ENCODE measurements around the gene INSR.
A peak's percentile ranks its signal among the peaks of the same experiment; 100 is the strongest.

Gene INSR

DNA sequence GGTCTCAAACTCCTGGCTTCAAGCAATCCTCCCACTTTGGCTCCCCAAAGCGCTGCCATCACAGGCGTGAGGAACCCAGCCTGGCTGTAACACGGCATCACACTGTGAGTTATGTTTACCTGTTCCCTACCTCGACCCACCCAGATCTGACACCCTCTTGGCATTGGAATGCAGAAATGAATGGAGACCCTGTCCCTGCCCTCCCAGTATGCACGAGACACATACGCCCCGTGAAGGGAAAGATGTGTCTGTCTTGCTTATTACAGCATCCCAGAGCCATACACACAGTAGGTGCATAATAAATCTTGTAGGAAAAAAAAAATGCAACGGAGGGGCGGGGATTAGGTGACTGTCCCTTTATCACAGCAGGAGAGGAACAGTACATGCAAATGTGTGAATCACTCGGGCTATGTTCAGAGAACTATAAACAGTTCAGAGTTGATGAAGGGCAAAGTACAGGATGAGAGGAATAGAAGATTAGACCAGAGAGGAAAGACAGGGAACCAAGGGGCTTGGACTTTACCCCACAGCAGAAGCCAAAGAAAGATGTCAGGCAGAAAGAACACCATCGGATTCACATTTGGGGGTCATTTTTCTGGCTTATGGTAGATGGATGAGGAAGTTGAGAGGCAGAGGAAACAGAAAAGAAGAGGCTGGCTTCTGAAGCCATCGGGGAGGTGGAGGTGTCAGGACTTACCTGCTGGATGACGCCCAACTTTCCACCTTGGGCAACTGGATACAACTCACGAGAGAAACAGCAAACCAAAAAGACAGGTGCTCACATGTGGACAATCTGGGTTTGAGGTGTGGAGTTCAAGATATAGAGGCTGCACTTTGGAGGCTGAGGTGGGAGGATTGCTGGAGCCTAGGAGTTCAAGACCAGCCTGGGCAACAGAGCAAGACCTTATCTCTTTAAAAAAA lies 94.3 kb downstream of the INSR start:
- Histone ChIP-seq H3K4me3 (ENCODE audit: insufficient read depth, low read depth, low read length, poor library complexity, severe bottlenecking) (no peak overlapping the region), H3K27ac (ENCODE audit: insufficient read depth, low read length, poor library complexity, severe bottlenecking) (no peak overlapping the region), H3K9me3 (ENCODE audit: control insufficient read depth, low read length) (no peaks in the 10 kb centered on the region), H3K4me1 (ENCODE audit: control insufficient read depth, insufficient read depth, low read length, poor library complexity, severe bottlenecking) (peaks cover 5% of the 10 kb centered on the region), H3K36me3 (ENCODE audit: control insufficient read depth, insufficient read depth, low read length) (no peaks in the 10 kb centered on the region), H3K27me3 (replicated peaks; ENCODE audit: control insufficient read depth, insufficient read depth, low read length, poor library complexity, severe bottlenecking) (no peaks in the 10 kb centered on the region)
- no peak for DNase-seq

DNA sequence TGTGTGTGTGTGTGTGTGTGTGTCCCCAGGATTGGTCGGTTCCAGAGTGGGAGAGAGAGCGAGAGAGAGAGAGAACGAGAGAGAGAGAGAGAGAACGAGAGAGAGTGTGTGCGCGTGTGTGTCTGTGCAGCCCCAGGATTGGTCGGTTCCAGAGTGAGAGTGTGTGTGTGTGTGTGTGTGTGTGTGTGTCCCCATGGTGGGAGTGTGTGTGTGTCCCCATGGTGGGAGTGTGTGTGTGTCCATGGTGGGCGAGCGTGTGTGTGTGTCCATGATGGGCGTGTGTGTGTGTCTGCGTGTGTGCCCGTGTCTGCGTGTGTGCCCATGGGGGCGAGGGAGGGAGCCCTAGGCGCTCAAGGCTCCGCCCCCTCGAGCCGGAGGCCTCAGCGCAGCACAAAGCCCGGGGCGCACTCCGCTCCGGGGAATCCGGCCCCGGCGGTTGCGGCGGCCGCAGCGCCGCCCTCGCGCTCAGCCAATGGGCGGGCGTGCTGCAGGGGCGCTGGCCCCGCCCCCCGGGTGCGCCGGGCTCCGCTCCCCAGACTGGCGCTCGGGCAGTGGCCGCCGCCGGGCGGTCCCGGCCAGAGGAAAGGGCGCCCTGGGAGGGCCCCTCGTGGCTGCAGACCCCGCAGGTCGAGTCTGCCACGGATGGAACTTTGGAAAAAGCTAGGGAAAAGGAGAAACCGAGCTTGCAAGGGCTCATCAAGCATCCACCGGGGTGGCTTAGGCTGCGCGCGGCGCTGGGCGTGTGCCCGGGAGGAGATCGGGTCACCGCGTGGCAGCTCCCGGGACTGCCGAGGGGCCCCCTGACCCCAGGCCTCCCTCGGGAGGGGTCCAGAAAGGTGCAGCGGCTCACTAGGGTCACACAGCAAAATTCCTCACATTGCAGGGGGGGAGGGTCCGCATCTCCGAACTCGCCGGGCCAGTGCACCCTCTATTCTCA lies 96.2 kb downstream of the INSR start:
- H3K9me3 ChIP-seq (ENCODE audit: control insufficient read depth, low read length): no peaks in the 10 kb centered on the region
- H3K4me1 ChIP-seq (ENCODE audit: control insufficient read depth, insufficient read depth, low read length, poor library complexity, severe bottlenecking): peaks cover 5% of the 10 kb centered on the region
- peak; percentile 77 to 82 (median 81) for DNase-seq
- peak overlapping the region; percentile 65 for H3K4me3 ChIP-seq (ENCODE audit: insufficient read depth, low read depth, low read length, poor library complexity, severe bottlenecking)
- H3K27me3 ChIP-seq (replicated peaks; ENCODE audit: control insufficient read depth, insufficient read depth, low read length, poor library complexity, severe bottlenecking): no peaks in the 10 kb centered on the region
- H3K27ac ChIP-seq (ENCODE audit: insufficient read depth, low read length, poor library complexity, severe bottlenecking): peak overlapping the region; percentile 58
- H3K36me3 ChIP-seq (ENCODE audit: control insufficient read depth, insufficient read depth, low read length): no peaks in the 10 kb centered on the region

DNA sequence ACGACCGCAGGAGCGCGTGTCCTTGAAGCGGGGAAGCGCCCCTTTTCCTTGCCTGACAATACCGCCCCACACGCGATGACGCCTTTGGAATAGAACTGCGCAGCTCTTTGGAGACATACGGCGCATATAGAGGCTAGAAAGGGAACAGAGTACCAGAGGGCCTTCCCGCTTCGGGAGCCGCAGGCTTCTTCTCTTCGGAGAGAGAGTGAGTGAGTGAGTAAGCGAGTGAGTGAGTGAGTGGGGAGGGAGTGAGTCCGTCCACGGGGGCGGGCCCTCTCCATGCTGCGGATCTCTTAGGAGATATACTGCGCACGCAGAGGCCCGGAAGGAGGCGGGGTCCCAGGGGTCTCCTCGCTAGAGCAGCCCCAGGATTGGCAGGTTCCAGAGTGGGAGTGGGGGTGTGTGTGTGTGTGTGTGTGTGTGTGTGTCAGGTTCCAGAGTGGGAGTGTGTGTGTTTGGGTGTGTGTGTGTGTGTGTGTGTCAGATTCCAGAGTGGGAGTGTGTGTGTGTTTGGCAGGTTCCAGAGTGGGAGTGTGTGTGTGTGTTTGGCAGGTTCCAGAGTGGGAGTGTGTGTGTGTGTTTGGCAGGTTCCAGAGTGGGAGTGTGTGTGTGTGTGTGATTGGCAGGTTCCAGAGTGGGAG lies 97.0 kb downstream of the INSR start:
- DNase-seq: peak; percentile 65 to 70 (median 67)
- H3K27me3 ChIP-seq (replicated peaks; ENCODE audit: control insufficient read depth, insufficient read depth, low read length, poor library complexity, severe bottlenecking): no peaks in the 10 kb centered on the region
- H3K4me1 ChIP-seq (ENCODE audit: control insufficient read depth, insufficient read depth, low read length, poor library complexity, severe bottlenecking): peaks cover 5% of the 10 kb centered on the region
- H3K4me3 ChIP-seq (ENCODE audit: insufficient read depth, low read depth, low read length, poor library complexity, severe bottlenecking): peak overlapping the region; percentile 56
- peak overlapping the region; percentile 58 for H3K27ac ChIP-seq (ENCODE audit: insufficient read depth, low read length, poor library complexity, severe bottlenecking)
- H3K9me3 ChIP-seq (ENCODE audit: control insufficient read depth, low read length): no peaks in the 10 kb centered on the region
- H3K36me3 ChIP-seq (ENCODE audit: control insufficient read depth, insufficient read depth, low read length): no peaks in the 10 kb centered on the region

DNA sequence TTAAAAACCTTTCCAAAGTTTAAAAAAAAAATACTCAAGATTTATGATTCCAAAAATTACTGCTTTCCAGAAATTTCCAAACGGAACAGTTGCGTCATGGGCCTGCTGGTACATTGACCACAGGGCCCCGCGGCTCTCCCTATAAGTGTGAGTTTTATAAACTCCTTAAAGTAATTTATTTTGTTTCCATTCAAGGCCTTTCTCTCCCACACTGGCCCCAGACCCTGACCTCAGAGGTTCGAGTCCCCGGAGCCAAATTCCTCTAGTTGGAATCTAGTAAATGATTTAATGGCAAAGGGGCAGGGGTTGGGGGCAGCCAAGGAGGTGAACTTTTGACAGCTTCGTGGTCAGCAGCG lies 97.5 kb downstream of the INSR start:
- H3K4me1 ChIP-seq (ENCODE audit: control insufficient read depth, insufficient read depth, low read length, poor library complexity, severe bottlenecking): peaks cover 7% of the 10 kb centered on the region
- peak overlapping the region; percentile 56 for H3K4me3 ChIP-seq (ENCODE audit: insufficient read depth, low read depth, low read length, poor library complexity, severe bottlenecking)
- H3K36me3 ChIP-seq (ENCODE audit: control insufficient read depth, insufficient read depth, low read length): no peaks in the 10 kb centered on the region
- DNase-seq: no peak
- H3K27ac ChIP-seq (ENCODE audit: insufficient read depth, low read length, poor library complexity, severe bottlenecking): no peak overlapping the region
- H3K9me3 ChIP-seq (ENCODE audit: control insufficient read depth, low read length): no peaks in the 10 kb centered on the region
- H3K27me3 ChIP-seq (replicated peaks; ENCODE audit: control insufficient read depth, insufficient read depth, low read length, poor library complexity, severe bottlenecking): no peaks in the 10 kb centered on the region

DNA sequence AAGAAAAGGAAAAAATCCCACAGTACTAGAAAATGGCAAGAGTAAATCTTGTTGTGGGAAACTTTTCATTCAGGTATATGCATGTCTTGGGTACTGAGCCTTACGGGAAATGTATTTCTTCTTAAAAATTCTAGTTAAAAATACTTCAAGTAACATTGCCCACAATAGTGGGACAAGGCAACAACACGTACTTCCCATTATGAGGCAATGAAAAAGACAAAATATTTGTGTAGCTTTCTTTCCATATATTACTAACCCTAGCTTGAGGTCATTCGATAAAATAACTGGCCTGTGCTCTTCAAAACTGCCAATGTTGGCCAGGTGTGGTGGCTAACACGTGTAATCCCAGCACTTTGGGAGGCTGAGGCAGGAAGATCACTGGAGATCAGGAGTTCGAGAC lies 99.2 kb downstream of the INSR start:
- H3K4me3 ChIP-seq (ENCODE audit: insufficient read depth, low read depth, low read length, poor library complexity, severe bottlenecking): no peak overlapping the region
- H3K9me3 ChIP-seq (ENCODE audit: control insufficient read depth, low read length): no peaks in the 10 kb centered on the region
- no peak overlapping the region for H3K27ac ChIP-seq (ENCODE audit: insufficient read depth, low read length, poor library complexity, severe bottlenecking)
- no peak for DNase-seq
- H3K36me3 ChIP-seq (ENCODE audit: control insufficient read depth, insufficient read depth, low read length): no peaks in the 10 kb centered on the region
- no peaks in the 10 kb centered on the region for H3K27me3 ChIP-seq (replicated peaks; ENCODE audit: control insufficient read depth, insufficient read depth, low read length, poor library complexity, severe bottlenecking)
- H3K4me1 ChIP-seq (ENCODE audit: control insufficient read depth, insufficient read depth, low read length, poor library complexity, severe bottlenecking): peaks cover 10% of the 10 kb centered on the region

DNA sequence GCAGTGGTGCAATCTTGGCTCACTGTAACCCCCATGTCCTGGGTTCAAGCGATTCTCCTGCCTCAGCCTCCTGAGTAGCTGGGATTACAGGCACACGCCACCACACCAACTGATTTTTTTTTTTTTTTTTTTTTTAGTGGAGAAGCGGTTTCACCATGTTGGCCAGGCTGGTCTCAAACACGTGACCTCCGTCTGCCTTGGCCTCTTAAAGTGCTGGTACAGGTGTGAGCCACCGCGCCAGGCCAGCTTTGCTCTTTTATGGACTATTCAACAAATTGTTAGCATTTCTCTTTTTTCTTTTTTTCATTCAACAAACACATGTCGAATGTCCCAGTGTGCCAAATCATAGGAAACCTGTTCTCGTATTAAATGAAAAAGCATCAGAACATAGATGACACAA lies 99.6 kb downstream of the INSR start:
- H3K27ac ChIP-seq (ENCODE audit: insufficient read depth, low read length, poor library complexity, severe bottlenecking): no peak overlapping the region
- no peak for DNase-seq
- H3K4me3 ChIP-seq (ENCODE audit: insufficient read depth, low read depth, low read length, poor library complexity, severe bottlenecking): no peak overlapping the region

DNA sequence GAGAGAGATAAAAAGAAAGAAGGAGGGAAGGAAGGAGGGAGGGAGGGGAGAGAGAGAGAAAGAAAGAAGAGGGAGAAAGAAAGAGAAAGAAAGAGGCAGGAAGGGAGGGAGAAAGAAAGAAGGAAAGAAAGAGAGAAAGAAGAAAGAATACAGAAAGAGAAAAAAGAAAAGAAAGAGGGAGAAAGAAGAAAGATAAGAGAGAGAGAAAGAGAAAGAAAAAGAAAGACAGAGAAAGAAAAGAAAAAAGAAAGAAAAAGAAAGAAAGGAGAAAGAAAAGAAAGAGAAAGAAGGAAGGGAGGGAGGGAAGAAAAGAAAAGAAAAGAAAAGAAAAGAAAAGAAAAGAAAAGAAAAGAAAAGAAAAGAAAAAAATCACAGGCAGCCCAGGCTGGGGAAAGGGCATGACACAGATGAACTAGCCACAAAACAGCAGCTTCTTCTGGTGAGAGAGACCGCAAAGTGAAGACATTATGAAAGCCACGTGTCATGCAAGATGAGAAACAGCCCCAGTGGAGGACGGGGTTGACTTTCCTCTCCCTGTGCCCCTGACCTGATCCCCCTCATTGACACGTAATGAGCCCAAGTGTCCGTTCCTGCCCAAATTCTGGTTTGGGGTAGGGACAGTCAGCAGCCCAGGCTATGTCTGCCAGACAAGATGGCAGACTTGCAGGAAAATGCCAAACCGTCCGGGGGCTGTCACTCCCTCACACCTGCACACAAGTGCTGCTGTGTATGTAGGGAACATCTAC lies 102.1 kb downstream of the INSR start:
- DNase-seq: peak in 2 of 3 donors; percentile 3 to 13
- Histone ChIP-seq H3K27ac (ENCODE audit: insufficient read depth, low read length, poor library complexity, severe bottlenecking) (no peak overlapping the region), H3K4me1 (ENCODE audit: control insufficient read depth, insufficient read depth, low read length, poor library complexity, severe bottlenecking) (peaks cover 5% of the 10 kb centered on the region), H3K36me3 (ENCODE audit: control insufficient read depth, insufficient read depth, low read length) (no peaks in the 10 kb centered on the region), H3K4me3 (ENCODE audit: insufficient read depth, low read depth, low read length, poor library complexity, severe bottlenecking) (no peak overlapping the region), H3K27me3 (replicated peaks; ENCODE audit: control insufficient read depth, insufficient read depth, low read length, poor library complexity, severe bottlenecking) (no peaks in the 10 kb centered on the region), H3K9me3 (ENCODE audit: control insufficient read depth, low read length) (no peaks in the 10 kb centered on the region)

More for the DNA sequence above, 99.6 kb downstream of the INSR start:
- H3K4me1 ChIP-seq (ENCODE audit: control insufficient read depth, insufficient read depth, low read length, poor library complexity, severe bottlenecking): peaks cover 10% of the 10 kb centered on the region
- H3K9me3 ChIP-seq (ENCODE audit: control insufficient read depth, low read length): no peaks in the 10 kb centered on the region
- H3K27me3 ChIP-seq (replicated peaks; ENCODE audit: control insufficient read depth, insufficient read depth, low read length, poor library complexity, severe bottlenecking): no peaks in the 10 kb centered on the region
- no peaks in the 10 kb centered on the region for H3K36me3 ChIP-seq (ENCODE audit: control insufficient read depth, insufficient read depth, low read length)

DNA sequence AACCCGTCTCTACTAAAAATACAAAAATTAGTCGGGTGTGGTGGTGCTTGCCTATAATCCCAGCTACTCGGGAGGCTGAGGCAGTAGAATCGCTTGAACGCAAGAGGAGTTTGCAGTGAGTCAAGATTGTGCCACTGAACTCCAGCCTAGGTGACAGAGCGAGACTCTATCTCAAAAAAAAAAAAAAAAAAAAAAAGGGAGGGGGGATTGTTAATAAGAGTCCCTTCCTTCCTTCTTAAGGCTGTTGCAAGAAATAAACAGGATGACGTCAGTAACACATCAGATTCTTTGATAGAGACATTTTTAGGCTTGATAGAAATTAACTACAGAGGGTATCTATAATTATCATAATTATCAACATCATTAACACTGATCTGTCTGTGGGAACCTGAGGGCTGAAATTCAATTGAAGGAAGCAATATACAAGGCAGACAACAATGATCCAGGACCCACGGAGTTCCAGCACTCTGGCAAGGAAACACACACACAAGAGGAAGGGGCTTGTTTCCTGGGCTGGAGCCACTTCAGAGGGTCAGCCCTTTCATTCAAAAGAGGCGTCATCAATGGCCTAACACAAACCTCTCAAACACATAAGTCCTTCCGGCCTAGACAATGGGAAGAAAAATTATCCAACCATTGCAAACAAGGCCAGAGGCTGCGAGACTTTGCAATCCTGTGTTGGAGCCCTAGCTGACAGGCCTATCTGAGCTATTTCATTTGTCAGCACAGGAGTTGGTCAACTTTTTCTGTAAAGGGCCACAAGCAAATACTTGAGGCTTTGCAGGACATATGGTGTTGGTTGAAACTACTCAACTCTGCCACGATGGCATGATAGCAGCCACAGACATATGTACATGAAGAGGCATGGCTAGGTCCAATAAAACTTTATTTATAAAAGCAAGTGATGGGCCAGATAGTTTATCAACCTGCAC lies 105.2 kb downstream of the INSR start:
- H3K9me3 ChIP-seq (ENCODE audit: control insufficient read depth, low read length): no peaks in the 10 kb centered on the region
- H3K27me3 ChIP-seq (replicated peaks; ENCODE audit: control insufficient read depth, insufficient read depth, low read length, poor library complexity, severe bottlenecking): no peaks in the 10 kb centered on the region
- no peaks in the 10 kb centered on the region for H3K36me3 ChIP-seq (ENCODE audit: control insufficient read depth, insufficient read depth, low read length)
- DNase-seq: no peak
- H3K27ac ChIP-seq (ENCODE audit: insufficient read depth, low read length, poor library complexity, severe bottlenecking): no peak overlapping the region
- no peak overlapping the region for H3K4me3 ChIP-seq (ENCODE audit: insufficient read depth, low read depth, low read length, poor library complexity, severe bottlenecking)
- H3K4me1 ChIP-seq (ENCODE audit: control insufficient read depth, insufficient read depth, low read length, poor library complexity, severe bottlenecking): peaks cover 5% of the 10 kb centered on the region
